Measurements from ENCODE around the gene CFAP119. TPM values are rescaled to one million over a fixed set of nuclear protein-coding genes. Genes with fewer than 3 reads are reported as not detected.
"Not testable (repeated sequence)": the region's sequence is repeated elsewhere in the genome, so short reads cannot be mapped to it uniquely, and the experiment has no call there.

Gene CFAP119
- polyA plus RNA-seq (2013, experiment 1 of 2) = 7.2 TPM
- 7.6 TPM for polyA plus RNA-seq (2013, experiment 2 of 2)

GRCh38 chr16:30761928-30762902 is at the start of gene CFAP119, which contains the start of gene RNF40:
Gene CFAP119, minus strand, starts transcription at chr16:30762062. Its CDS starts 314 bp downstream, at chr16:30761748.
Gene RNF40, plus strand, starts transcription at chr16:30762322. Its CDS starts 224 bp downstream, at chr16:30762546.
- H2AK5ac ChIP-seq (ENCODE audit: low read depth, low read length) = no peak within 1 kb of the TSS
- no CpG with 5 or more reads among the region's 60 CpGs for WGBS, 2 donors (ENCODE audit: extremely low coverage in 2 of 2, insufficient read length in 2 of 2, insufficient replicate concordance in 1 of 2)
- DNase-seq (ENCODE audit: low spot score) = peak; percentile 96
- H2BK15ac ChIP-seq (ENCODE audit: low read length) = no peak within 1 kb of the TSS
- peaks cover 43 to 74% of the 10 kb centered on the region in 2 donors for H3K36me3 ChIP-seq (replicated peaks in 1 of 2; ENCODE audit: control insufficient read depth in 2 of 2, insufficient read depth in 2 of 2, low read length in 2 of 2)
- H4K8ac ChIP-seq (ENCODE audit: low read depth, low read length) = no peak within 1 kb of the TSS
- peaks cover 10 to 11% of the 10 kb centered on the region in 2 donors for H3K4me1 ChIP-seq (ENCODE audit: control insufficient read depth in 2 of 2, insufficient read depth in 1 of 2, low read depth in 1 of 2, low read length in 2 of 2)
- no peaks in the 10 kb centered on the region for H3K27me3 ChIP-seq (ENCODE audit: control insufficient read depth in 3 of 3, insufficient read depth in 3 of 3, low read depth in 1 of 3, low read length in 3 of 3)
- no peak within 1 kb of the TSS for H3K4ac ChIP-seq (ENCODE audit: low read length)
- H3K27ac ChIP-seq (replicated peaks; ENCODE audit: low read length) = peak within 1 kb of the TSS; percentile 58
- peaks cover 18% of the 10 kb centered on the region for H3K79me1 ChIP-seq (ENCODE audit: low read depth, low read length)
- peak within 1 kb of the TSS; percentile 76 for H3K14ac ChIP-seq (ENCODE audit: low read length)
- H2AFZ ChIP-seq (ENCODE audit: low read length) = peak within 1 kb of the TSS; percentile 93
- H3K9me3 ChIP-seq (replicated peaks in 1 of 2; ENCODE audit: control insufficient read depth in 2 of 2, insufficient read depth in 1 of 2, low read depth in 1 of 2, low read length in 2 of 2) = peaks cover 0 to 1% of the 10 kb centered on the region in 2 donors
- no peak within 1 kb of the TSS for H2BK120ac ChIP-seq (ENCODE audit: low read depth, low read length)
- peak within 1 kb of the TSS; percentile 61 for H3K23ac ChIP-seq (ENCODE audit: low read depth, low read length, poor library complexity)
- H2BK12ac ChIP-seq (ENCODE audit: low read length) = no peak within 1 kb of the TSS
- H4K91ac ChIP-seq (ENCODE audit: low read depth, low read length, poor library complexity) = no peak within 1 kb of the TSS
- H3K18ac ChIP-seq (ENCODE audit: low read length) = peak within 1 kb of the TSS; percentile 88
- peak within 1 kb of the TSS; percentile 91 for H3K9ac ChIP-seq (ENCODE audit: low read depth, low read length, poor library complexity)
- peak within 1 kb of the TSS; percentile 99 for H3K4me2 ChIP-seq (ENCODE audit: insufficient read depth, low read length, poor library complexity, severe bottlenecking)
- peak within 1 kb of the TSS; percentile 96 to 99 for H3K4me3 ChIP-seq (ENCODE audit: low read length in 2 of 2)
- H2BK5ac ChIP-seq (ENCODE audit: low read length) = peak within 1 kb of the TSS; percentile 25

GRCh38 chr16:30809675-30810074 is 47.8 kb upstream of the CFAP119 start:
- not testable (repeated sequence) for H3K14ac ChIP-seq (ENCODE audit: low read length); H3K4me3 ChIP-seq (ENCODE audit: low read length in 2 of 2); H2AFZ ChIP-seq (ENCODE audit: low read length); H3K4me2 ChIP-seq (ENCODE audit: insufficient read depth, low read length, poor library complexity, severe bottlenecking); H2BK5ac ChIP-seq (ENCODE audit: low read length); H4K8ac ChIP-seq (ENCODE audit: low read depth, low read length); H3K9ac ChIP-seq (ENCODE audit: low read depth, low read length, poor library complexity); H3K27ac ChIP-seq (replicated peaks; ENCODE audit: low read length); DNase-seq (ENCODE audit: low spot score); H3K79me1 ChIP-seq (ENCODE audit: low read depth, low read length); H2BK15ac ChIP-seq (ENCODE audit: low read length); H2AK5ac ChIP-seq (ENCODE audit: low read depth, low read length); H3K23ac ChIP-seq (ENCODE audit: low read depth, low read length, poor library complexity); H3K18ac ChIP-seq (ENCODE audit: low read length); H4K91ac ChIP-seq (ENCODE audit: low read depth, low read length, poor library complexity); H3K4ac ChIP-seq (ENCODE audit: low read length); H2BK12ac ChIP-seq (ENCODE audit: low read length); H3K4me1 ChIP-seq (ENCODE audit: control insufficient read depth in 2 of 2, insufficient read depth in 1 of 2, low read depth in 1 of 2, low read length in 2 of 2); H2BK120ac ChIP-seq (ENCODE audit: low read depth, low read length); H3K36me3 ChIP-seq (replicated peaks in 1 of 2; ENCODE audit: control insufficient read depth in 2 of 2, insufficient read depth in 2 of 2, low read length in 2 of 2); H3K9me3 ChIP-seq (replicated peaks in 1 of 2; ENCODE audit: control insufficient read depth in 2 of 2, insufficient read depth in 1 of 2, low read depth in 1 of 2, low read length in 2 of 2); H3K27me3 ChIP-seq (ENCODE audit: control insufficient read depth in 3 of 3, insufficient read depth in 3 of 3, low read depth in 1 of 3, low read length in 3 of 3)
- WGBS, 2 donors (ENCODE audit: extremely low coverage in 2 of 2, insufficient read length in 2 of 2, insufficient replicate concordance in 1 of 2) = no CpG with 5 or more reads among the region's 5 CpGs

- H2AK5ac ChIP-seq (ENCODE audit: low read depth, low read length); H3K36me3 ChIP-seq (replicated peaks in 1 of 2; ENCODE audit: control insufficient read depth in 2 of 2, insufficient read depth in 2 of 2, low read length in 2 of 2); H3K4me2 ChIP-seq (ENCODE audit: insufficient read depth, low read length, poor library complexity, severe bottlenecking); H4K8ac ChIP-seq (ENCODE audit: low read depth, low read length); H2BK15ac ChIP-seq (ENCODE audit: low read length); H3K14ac ChIP-seq (ENCODE audit: low read length); H3K79me1 ChIP-seq (ENCODE audit: low read depth, low read length); H3K4me3 ChIP-seq (ENCODE audit: low read length in 2 of 2); DNase-seq (ENCODE audit: low spot score); H3K23ac ChIP-seq (ENCODE audit: low read depth, low read length, poor library complexity); H2BK12ac ChIP-seq (ENCODE audit: low read length); H3K9me3 ChIP-seq (replicated peaks in 1 of 2; ENCODE audit: control insufficient read depth in 2 of 2, insufficient read depth in 1 of 2, low read depth in 1 of 2, low read length in 2 of 2); H3K4me1 ChIP-seq (ENCODE audit: control insufficient read depth in 2 of 2, insufficient read depth in 1 of 2, low read depth in 1 of 2, low read length in 2 of 2); H2BK120ac ChIP-seq (ENCODE audit: low read depth, low read length); H3K27me3 ChIP-seq (ENCODE audit: control insufficient read depth in 3 of 3, insufficient read depth in 3 of 3, low read depth in 1 of 3, low read length in 3 of 3); H3K18ac ChIP-seq (ENCODE audit: low read length); H2BK5ac ChIP-seq (ENCODE audit: low read length); H3K9ac ChIP-seq (ENCODE audit: low read depth, low read length, poor library complexity); H4K91ac ChIP-seq (ENCODE audit: low read depth, low read length, poor library complexity); H2AFZ ChIP-seq (ENCODE audit: low read length); H3K27ac ChIP-seq (replicated peaks; ENCODE audit: low read length); H3K4ac ChIP-seq (ENCODE audit: low read length): not testable (repeated sequence)
- no CpG with 5 or more reads among the region's 5 CpGs for WGBS, 2 donors (ENCODE audit: extremely low coverage in 2 of 2, insufficient read length in 2 of 2, insufficient replicate concordance in 1 of 2)
These were observed 47.1 kb upstream of the CFAP119 start for GRCh38 chr16:30808890-30809426.

- H3K27me3 ChIP-seq (ENCODE audit: control insufficient read depth in 3 of 3, insufficient read depth in 3 of 3, low read depth in 1 of 3, low read length in 3 of 3) = peaks cover 0 to 2% (median 0%) of the 10 kb centered on the region in 3 experiments
- no peak overlapping the region for H2BK5ac ChIP-seq (ENCODE audit: low read length)
- no peak overlapping the region for H2BK15ac ChIP-seq (ENCODE audit: low read length)
- H3K27ac ChIP-seq (replicated peaks; ENCODE audit: low read length) = no peak overlapping the region
- H4K91ac ChIP-seq (ENCODE audit: low read depth, low read length, poor library complexity) = no peak overlapping the region
- no peak overlapping the region for H2BK12ac ChIP-seq (ENCODE audit: low read length)
- H2AFZ ChIP-seq (ENCODE audit: low read length) = no peak overlapping the region
- no peak overlapping the region for H3K4me3 ChIP-seq (ENCODE audit: low read length in 2 of 2)
- H3K14ac ChIP-seq (ENCODE audit: low read length) = no peak overlapping the region
- no peak for DNase-seq (ENCODE audit: low spot score)
- H4K8ac ChIP-seq (ENCODE audit: low read depth, low read length) = no peak overlapping the region
- no peak overlapping the region for H3K4ac ChIP-seq (ENCODE audit: low read length)
- H3K9me3 ChIP-seq (replicated peaks in 1 of 2; ENCODE audit: control insufficient read depth in 2 of 2, insufficient read depth in 1 of 2, low read depth in 1 of 2, low read length in 2 of 2) = no peaks in the 10 kb centered on the region
- H3K4me1 ChIP-seq (ENCODE audit: control insufficient read depth in 2 of 2, insufficient read depth in 1 of 2, low read depth in 1 of 2, low read length in 2 of 2) = peaks cover 3 to 7% of the 10 kb centered on the region in 2 donors
- no peak overlapping the region for H2BK120ac ChIP-seq (ENCODE audit: low read depth, low read length)
- H3K9ac ChIP-seq (ENCODE audit: low read depth, low read length, poor library complexity) = no peak overlapping the region
- no peak overlapping the region for H3K23ac ChIP-seq (ENCODE audit: low read depth, low read length, poor library complexity)
- H3K36me3 ChIP-seq (replicated peaks in 1 of 2; ENCODE audit: control insufficient read depth in 2 of 2, insufficient read depth in 2 of 2, low read length in 2 of 2) = no peaks in the 10 kb centered on the region
- H2AK5ac ChIP-seq (ENCODE audit: low read depth, low read length) = no peak overlapping the region
- no CpG with 5 or more reads among the region's 5 CpGs for WGBS, 2 donors (ENCODE audit: extremely low coverage in 2 of 2, insufficient read length in 2 of 2, insufficient replicate concordance in 1 of 2)
- H3K79me1 ChIP-seq (ENCODE audit: low read depth, low read length) = no peaks in the 10 kb centered on the region
- H3K4me2 ChIP-seq (ENCODE audit: insufficient read depth, low read length, poor library complexity, severe bottlenecking) = no peak overlapping the region
- H3K18ac ChIP-seq (ENCODE audit: low read length) = no peak overlapping the region
These were observed 46.3 kb upstream of the CFAP119 start for GRCh38 chr16:30808146-30808545.

Measured in neuronal stem cell (in vitro differentiated cells).